SU-DHL-6 (cell line): Measurements from ENCODE around the gene CDC42BPA.

Source experiments
- H2AFZ ChIP-seq: fragments of 200-600 bp; sonication (generic); 2 replicates; pipeline ENCODE4 v1.6.1; 2014; ENCODE audit warnings: low read depth, mild to moderate bottlenecking, moderate library complexity, mixed read lengths, antibody characterized with exemption, low read length; ENCODE audit not compliant: severe bottlenecking
- H3F3A ChIP-seq: fragments of 200-600 bp; shearing (Covaris generic); 2 replicates; pipeline ENCODE4 v1.6.0; 2016; ENCODE audit warnings: antibody characterized with exemption, mild to moderate bottlenecking; ENCODE audit not compliant: insufficient read depth
- H3K27ac ChIP-seq: fragments of 200-600 bp; sonication (generic); 2 replicates; pipeline ENCODE4 v1.5.1; 2016; ENCODE audit warnings: low read depth, mild to moderate bottlenecking, low read length, moderate library complexity, mixed read lengths
- H3K27me3 ChIP-seq: fragments of 200-600 bp; sonication (generic), shearing (Covaris generic); 2 replicates; pipeline ENCODE4 v1.6.0; 2014; ENCODE audit warnings: mild to moderate bottlenecking, low read length
- H3K36me3 ChIP-seq: fragments of 200-600 bp; sonication (generic); 2 replicates; pipeline ENCODE4 v1.6.1; 2014; ENCODE audit warnings: mild to moderate bottlenecking, low read length, mixed read lengths
- H3K4me2 ChIP-seq: fragments of 300-600, 200-600 bp; shearing (Covaris generic), sonication (generic); 2 replicates; pipeline ENCODE4 v1.6.0; 2014; ENCODE audit warnings: low read length, low read depth, mild to moderate bottlenecking; ENCODE audit not compliant: poor library complexity, severe bottlenecking
- H3K4me3 ChIP-seq: fragments of 200-600 bp; sonication (generic); 2 replicates; pipeline ENCODE4 v1.5.1; 2014; ENCODE audit warnings: antibody characterized with exemption, low read length, mild to moderate bottlenecking, mixed read lengths; ENCODE audit not compliant: insufficient read depth, poor library complexity, severe bottlenecking
- H3K79me2 ChIP-seq: fragments of 200-600 bp; sonication (generic); 2 replicates; pipeline ENCODE4 v1.6.1; 2014; ENCODE audit warnings: mild to moderate bottlenecking, low read length, moderate library complexity; ENCODE audit not compliant: insufficient read depth
- H3K9ac ChIP-seq: fragments of 200-600 bp; sonication (generic); 2 replicates; pipeline ENCODE4 v1.7.0; 2014; ENCODE audit warnings: mild to moderate bottlenecking, low read length
- H3K9me2 ChIP-seq: fragments of 200-600 bp; sonication (generic); replicated peaks from 2 replicates; pipeline ENCODE4 v1.6.1; 2014; ENCODE audit warnings: low read length; ENCODE audit not compliant: insufficient read depth
- H3K9me3 ChIP-seq: fragments of 200-600 bp; sonication (generic); 2 replicates; pipeline ENCODE4 v1.6.1; 2014; ENCODE audit warnings: low read length, mixed read lengths; ENCODE audit not compliant: insufficient read depth
- H4K20me1 ChIP-seq: fragments of 200-600 bp; sonication (generic); 2 replicates; pipeline ENCODE4 v1.6.1; 2014; ENCODE audit warnings: low read depth, mild to moderate bottlenecking, antibody characterized with exemption, low read length, moderate library complexity, mixed read lengths
- CTCF ChIP-seq: fragments of 200-600 bp; sonication (generic); IDR thresholded peaks from one replicate; pipeline ENCODE4 v1.5.1; 2017; ENCODE audit warnings: antibody characterized with exemption, mild to moderate bottlenecking, low read length, moderate library complexity; ENCODE audit not compliant: insufficient read depth, poor library complexity, severe bottlenecking
- EZH2phosphoT487 ChIP-seq: fragments of 200-600 bp; sonication (generic), shearing (Covaris generic); conservative IDR thresholded peaks from 2 replicates; pipeline ENCODE4 v1.6.1; 2018; ENCODE audit warnings: mild to moderate bottlenecking, antibody characterized with exemption, low read length, moderate library complexity, mixed read lengths

The CDC42BPA gene

GRCh38 chr1:227127891-227128290 is 190.4 kb downstream of the CDC42BPA start:
- Histone ChIP-seq H3K4me2 (no peak overlapping the region), H3K27me3 (no peaks in the 10 kb centered on the region), H3K9me3 (no peaks in the 10 kb centered on the region), H3K27ac (no peak overlapping the region), H3F3A (no peaks in the 10 kb centered on the region), H3K9me2 (no peaks in the 10 kb centered on the region), H3K79me2 (no peaks in the 10 kb centered on the region), H4K20me1 (no peaks in the 10 kb centered on the region), H3K9ac (no peak overlapping the region), H3K36me3 (no peaks in the 10 kb centered on the region), H3K4me3 (no peak overlapping the region), H2AFZ (no peak overlapping the region)
- TF ChIP-seq EZH2phosphoT487 = no peak
- TF ChIP-seq CTCF = no peak

- H3F3A ChIP-seq = no peaks in the 10 kb centered on the region
- no peak overlapping the region for H2AFZ ChIP-seq
- H3K9ac ChIP-seq = no peak overlapping the region
- no peak for TF ChIP-seq CTCF
- no peak for TF ChIP-seq EZH2phosphoT487
- no peaks in the 10 kb centered on the region for H4K20me1 ChIP-seq
- no peaks in the 10 kb centered on the region for H3K9me2 ChIP-seq
- no peak overlapping the region for H3K4me2 ChIP-seq
- no peak overlapping the region for H3K27ac ChIP-seq
- H3K4me3 ChIP-seq = no peak overlapping the region
- H3K79me2 ChIP-seq = no peaks in the 10 kb centered on the region
- no peaks in the 10 kb centered on the region for H3K36me3 ChIP-seq
- no peaks in the 10 kb centered on the region for H3K9me3 ChIP-seq
- no peaks in the 10 kb centered on the region for H3K27me3 ChIP-seq
These were observed 192.3 kb downstream of the CDC42BPA start for GRCh38 chr1:227125929-227126545.

- no peaks in the 10 kb centered on the region for H4K20me1 ChIP-seq
- H2AFZ ChIP-seq = no peak overlapping the region
- TF ChIP-seq CTCF = no peak
- TF ChIP-seq EZH2phosphoT487 = no peak
- no peaks in the 10 kb centered on the region for H3K9me3 ChIP-seq
- no peaks in the 10 kb centered on the region for H3F3A ChIP-seq
- no peaks in the 10 kb centered on the region for H3K36me3 ChIP-seq
- H3K27ac ChIP-seq = no peak overlapping the region
- H3K9ac ChIP-seq = no peak overlapping the region
- H3K9me2 ChIP-seq = no peaks in the 10 kb centered on the region
- no peak overlapping the region for H3K4me3 ChIP-seq
- H3K27me3 ChIP-seq = no peaks in the 10 kb centered on the region
- H3K79me2 ChIP-seq = no peaks in the 10 kb centered on the region
- H3K4me2 ChIP-seq = no peak overlapping the region
These were observed 193.8 kb downstream of the CDC42BPA start for GRCh38 chr1:227124473-227124872.
